Neural progenitor cell (in vitro differentiated cells): ENCODE data around the gene AKIRIN2.

Source experiments
- CTCF ChIP-seq: fragments of 200-600 bp; sonication (generic); IDR thresholded peaks from 2 replicates; pipeline ENCODE4 v1.5.1; 2017; ENCODE audit warnings: antibody characterized with exemption, mild to moderate bottlenecking
- EZH2 ChIP-seq: fragments of 200-600 bp; sonication (generic); IDR thresholded peaks from 2 replicates; pipeline ENCODE4 v1.6.1; 2017; ENCODE audit warnings: antibody characterized with exemption, mild to moderate bottlenecking, moderate library complexity
- EZH2phosphoT487 ChIP-seq: fragments of 200-600 bp; sonication (generic); IDR thresholded peaks from 2 replicates; pipeline ENCODE4 v1.6.1; 2017; ENCODE audit warnings: antibody characterized with exemption

DNA sequence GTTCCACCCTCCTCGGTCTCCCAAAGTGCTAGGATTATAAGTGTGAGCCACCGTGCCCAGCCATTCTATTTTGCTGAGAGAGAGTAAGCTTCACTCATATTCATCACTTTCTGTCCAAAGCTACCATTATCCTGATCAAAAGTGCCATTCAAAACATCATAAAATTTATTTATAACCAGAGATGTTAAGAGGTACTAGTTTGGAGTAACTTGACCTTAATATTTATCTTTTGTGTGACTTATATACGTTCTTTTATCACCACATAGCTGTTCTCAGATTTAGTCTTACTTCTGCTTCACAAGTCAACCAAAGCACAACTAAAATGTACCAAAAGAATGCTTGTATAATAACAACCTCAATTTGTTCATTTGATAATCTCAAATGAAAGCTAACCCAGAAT, 18.1 kb downstream of the AKIRIN2 start:
- no peak for TF ChIP-seq CTCF
- TF ChIP-seq EZH2phosphoT487 = no peak
- TF ChIP-seq EZH2 = no peak
